ENCODE data around the gene ALPK3.

Gene ALPK3

DNA sequence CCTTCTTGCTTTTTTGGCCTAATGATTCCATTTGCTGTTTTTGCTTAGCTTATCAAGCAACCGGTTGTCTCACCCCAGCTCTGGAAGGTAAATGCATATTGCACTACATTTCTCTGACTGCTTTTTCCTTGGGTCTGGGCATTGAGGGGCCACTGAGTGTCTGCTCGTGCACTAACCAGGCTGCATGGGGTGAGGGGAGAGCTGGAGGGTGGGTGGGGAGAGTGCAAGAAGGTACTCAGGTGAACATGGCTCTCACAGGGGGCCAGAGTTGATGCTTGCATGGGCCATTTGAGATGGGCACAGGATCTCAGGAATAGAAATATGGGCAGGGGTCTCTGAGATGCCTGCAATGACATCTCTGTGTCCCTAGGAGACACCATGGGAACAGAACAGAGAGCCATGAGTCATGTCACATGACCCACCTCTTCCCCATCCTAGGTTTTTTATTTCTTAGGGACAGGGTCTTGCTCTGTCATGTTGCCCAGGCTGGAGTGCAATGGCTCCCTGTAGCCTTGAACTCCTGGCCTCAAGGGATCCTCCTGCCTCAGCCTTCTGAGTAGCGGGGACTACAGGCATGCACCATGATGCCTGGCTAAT, 6.2 kb downstream of the ALPK3 start:
- no peaks in the 10 kb centered on the region for H3K9me3 ChIP-seq (ENCODE audit: control extremely low read depth in 1 of 5, control insufficient read depth in 4 of 5, insufficient read depth in 2 of 5, low read depth in 1 of 5, low read length in 4 of 5)
- CTCF ChIA-PET = no interaction called here
- no peak overlapping the region for H3K27ac ChIP-seq (ENCODE audit: insufficient read depth in 1 of 2, low read depth in 1 of 2, low read length in 2 of 2, poor library complexity in 1 of 2, severe bottlenecking in 2 of 2)
- H3K4me1 ChIP-seq (ENCODE audit: control extremely low read depth in 1 of 4, control insufficient read depth in 4 of 4, insufficient read depth in 4 of 4, low read length in 3 of 4) = peaks cover 0 to 5% (median 2%) of the 10 kb centered on the region in 4 experiments
- DNase-seq = no peak
- POLR2A ChIA-PET = no interaction called here
- WGBS (ENCODE audit: insufficient coverage) = 85% methylated on average over 3 of the region's 3 CpGs
- H3K4me3 ChIP-seq (ENCODE audit: control insufficient read depth in 1 of 7, extremely low read depth in 1 of 7, insufficient read depth in 4 of 7, low read depth in 2 of 7, low read length in 6 of 7) = no peak overlapping the region
- no peaks in the 10 kb centered on the region for H3K27me3 ChIP-seq (replicated peaks in 2 of 5; ENCODE audit: control insufficient read depth in 4 of 5, insufficient read depth in 5 of 5, low read length in 4 of 5)
- H3K36me3 ChIP-seq (ENCODE audit: control insufficient read depth in 4 of 4, insufficient read depth in 4 of 4, low read length in 3 of 4) = no peaks in the 10 kb centered on the region

DNA sequence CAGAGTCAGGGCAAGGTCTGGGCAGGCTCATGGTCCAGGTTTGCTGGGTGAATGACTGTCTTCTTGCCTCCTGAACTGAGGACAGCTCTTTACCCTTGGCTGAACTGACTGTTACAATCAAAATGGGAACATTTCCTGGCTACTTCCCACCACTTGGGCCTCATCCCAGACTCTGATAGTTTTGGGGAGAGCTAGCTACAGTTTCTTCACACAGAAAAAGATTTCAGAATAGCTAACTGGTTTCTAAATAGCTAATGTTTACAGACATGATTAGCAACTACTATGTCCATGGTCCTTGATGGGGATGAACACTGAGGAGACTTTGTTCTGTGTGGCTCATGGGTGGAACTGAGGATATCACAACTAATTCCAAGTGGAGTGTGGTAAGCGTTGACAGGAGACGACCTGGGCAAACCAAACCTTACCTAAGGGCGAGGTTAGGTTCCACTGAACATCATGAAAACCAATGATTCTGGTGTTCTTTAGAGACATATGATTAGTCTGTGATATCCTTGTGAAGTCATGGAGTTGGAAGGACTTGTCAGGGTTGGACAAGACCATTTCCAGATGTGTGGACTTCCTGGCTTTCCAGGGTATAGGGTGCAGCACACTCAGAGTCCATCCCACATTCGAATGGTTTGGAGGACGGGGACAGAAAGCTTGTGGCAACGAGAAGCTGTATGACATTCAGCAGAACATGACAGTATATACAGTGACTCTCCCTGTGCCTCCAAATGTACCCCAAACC, 7.3 kb downstream of the ALPK3 start:
- ChIA-PET POLR2A (no interaction called here), CTCF (interaction anchor here (0.8 to 1.7 kb wide), 3 partner anchors 10 to 226 kb away, joined by 3 to 5 read pairs (median 3); no protein-coding TSS in a partner anchor)
- H3K9me3 ChIP-seq (ENCODE audit: control extremely low read depth in 1 of 5, control insufficient read depth in 4 of 5, insufficient read depth in 2 of 5, low read depth in 1 of 5, low read length in 4 of 5) = no peaks in the 10 kb centered on the region
- no peaks in the 10 kb centered on the region for H3K27me3 ChIP-seq (replicated peaks in 2 of 5; ENCODE audit: control insufficient read depth in 4 of 5, insufficient read depth in 5 of 5, low read length in 4 of 5)
- WGBS (ENCODE audit: insufficient coverage) = 93% methylated on average over 3 of the region's 6 CpGs
- H3K4me3 ChIP-seq (ENCODE audit: control insufficient read depth in 1 of 7, extremely low read depth in 1 of 7, insufficient read depth in 4 of 7, low read depth in 2 of 7, low read length in 6 of 7) = no peak overlapping the region
- peaks cover 0 to 3% (median 0%) of the 10 kb centered on the region in 4 experiments for H3K4me1 ChIP-seq (ENCODE audit: control extremely low read depth in 1 of 4, control insufficient read depth in 4 of 4, insufficient read depth in 4 of 4, low read length in 3 of 4)
- no peak for DNase-seq
- no peak overlapping the region for H3K27ac ChIP-seq (ENCODE audit: insufficient read depth in 1 of 2, low read depth in 1 of 2, low read length in 2 of 2, poor library complexity in 1 of 2, severe bottlenecking in 2 of 2)
- no peaks in the 10 kb centered on the region for H3K36me3 ChIP-seq (ENCODE audit: control insufficient read depth in 4 of 4, insufficient read depth in 4 of 4, low read length in 3 of 4)

DNA sequence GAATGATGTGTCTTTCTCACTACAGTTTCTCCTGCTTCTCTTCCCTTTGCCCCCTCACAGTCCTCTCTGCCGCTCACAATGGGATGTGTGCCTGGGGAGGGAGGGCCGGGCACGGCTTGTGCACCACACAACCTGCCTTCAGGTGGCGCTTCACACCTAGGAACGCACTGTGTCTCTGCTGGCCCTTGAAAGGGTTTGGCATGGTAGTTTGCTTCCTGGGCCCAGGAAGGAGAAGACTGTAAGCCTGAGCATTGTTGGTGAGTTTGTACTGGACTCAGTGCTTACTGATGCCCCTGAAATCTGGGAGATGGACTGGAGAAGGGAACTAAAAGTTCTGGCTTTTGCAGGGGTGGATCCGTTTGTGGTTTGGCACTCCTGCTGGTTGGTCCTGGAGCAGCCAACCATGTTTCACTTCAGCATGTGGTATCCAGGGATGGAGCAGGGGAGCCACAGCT, 9.2 kb downstream of the ALPK3 start:
- CTCF ChIA-PET = interaction anchor here (1.7 kb wide), 1 partner anchor 10 kb away, joined by 5 read pairs; no protein-coding TSS in a partner anchor
- DNase-seq = peak in 1 of 3 donors; percentile 15

GRCh38 chr15:84827246-84827645, 10.1 kb downstream of the ALPK3 start:
- H3K36me3 ChIP-seq (ENCODE audit: control insufficient read depth in 4 of 4, insufficient read depth in 4 of 4, low read length in 3 of 4) = no peaks in the 10 kb centered on the region
- H3K4me3 ChIP-seq (ENCODE audit: control insufficient read depth in 1 of 7, extremely low read depth in 1 of 7, insufficient read depth in 4 of 7, low read depth in 2 of 7, low read length in 6 of 7) = no peak overlapping the region
- ChIA-PET POLR2A (no interaction called here), CTCF (interaction anchor here (1.8 kb wide), 1 partner anchor 10 kb away, joined by 8 read pairs; no protein-coding TSS in a partner anchor)
- WGBS (ENCODE audit: insufficient coverage) = 98% methylated on average over 6 of the region's 9 CpGs
- H3K27me3 ChIP-seq (replicated peaks in 2 of 5; ENCODE audit: control insufficient read depth in 4 of 5, insufficient read depth in 5 of 5, low read length in 4 of 5) = no peaks in the 10 kb centered on the region
- no peaks in the 10 kb centered on the region for H3K4me1 ChIP-seq (ENCODE audit: control extremely low read depth in 1 of 4, control insufficient read depth in 4 of 4, insufficient read depth in 4 of 4, low read length in 3 of 4)
- no peaks in the 10 kb centered on the region for H3K9me3 ChIP-seq (ENCODE audit: control extremely low read depth in 1 of 5, control insufficient read depth in 4 of 5, insufficient read depth in 2 of 5, low read depth in 1 of 5, low read length in 4 of 5)
- no peak overlapping the region for H3K27ac ChIP-seq (ENCODE audit: insufficient read depth in 1 of 2, low read depth in 1 of 2, low read length in 2 of 2, poor library complexity in 1 of 2, severe bottlenecking in 2 of 2)
- DNase-seq = no peak

More for the DNA sequence above, 9.2 kb downstream of the ALPK3 start:
- Histone ChIP-seq H3K36me3 (ENCODE audit: control insufficient read depth in 4 of 4, insufficient read depth in 4 of 4, low read length in 3 of 4) (no peaks in the 10 kb centered on the region), H3K4me1 (ENCODE audit: control extremely low read depth in 1 of 4, control insufficient read depth in 4 of 4, insufficient read depth in 4 of 4, low read length in 3 of 4) (peaks cover 0 to 3% (median 0%) of the 10 kb centered on the region in 4 experiments), H3K9me3 (ENCODE audit: control extremely low read depth in 1 of 5, control insufficient read depth in 4 of 5, insufficient read depth in 2 of 5, low read depth in 1 of 5, low read length in 4 of 5) (no peaks in the 10 kb centered on the region), H3K4me3 (ENCODE audit: control insufficient read depth in 1 of 7, extremely low read depth in 1 of 7, insufficient read depth in 4 of 7, low read depth in 2 of 7, low read length in 6 of 7) (no peak overlapping the region), H3K27me3 (replicated peaks in 2 of 5; ENCODE audit: control insufficient read depth in 4 of 5, insufficient read depth in 5 of 5, low read length in 4 of 5) (no peaks in the 10 kb centered on the region), H3K27ac (ENCODE audit: insufficient read depth in 1 of 2, low read depth in 1 of 2, low read length in 2 of 2, poor library complexity in 1 of 2, severe bottlenecking in 2 of 2) (no peak overlapping the region)
- POLR2A ChIA-PET = no interaction called here
- 96% methylated on average over 5 of the region's 6 CpGs for WGBS (ENCODE audit: insufficient coverage)

- Histone ChIP-seq H3K36me3 (ENCODE audit: control insufficient read depth in 4 of 4, insufficient read depth in 4 of 4, low read length in 3 of 4) (no peaks in the 10 kb centered on the region), H3K27ac (ENCODE audit: insufficient read depth in 1 of 2, low read depth in 1 of 2, low read length in 2 of 2, poor library complexity in 1 of 2, severe bottlenecking in 2 of 2) (no peak overlapping the region), H3K4me1 (ENCODE audit: control extremely low read depth in 1 of 4, control insufficient read depth in 4 of 4, insufficient read depth in 4 of 4, low read length in 3 of 4) (peaks cover 0 to 2% (median under 1%) of the 10 kb centered on the region in 4 experiments), H3K4me3 (ENCODE audit: control insufficient read depth in 1 of 7, extremely low read depth in 1 of 7, insufficient read depth in 4 of 7, low read depth in 2 of 7, low read length in 6 of 7) (no peak overlapping the region), H3K27me3 (replicated peaks in 2 of 5; ENCODE audit: control insufficient read depth in 4 of 5, insufficient read depth in 5 of 5, low read length in 4 of 5) (no peaks in the 10 kb centered on the region), H3K9me3 (ENCODE audit: control extremely low read depth in 1 of 5, control insufficient read depth in 4 of 5, insufficient read depth in 2 of 5, low read depth in 1 of 5, low read length in 4 of 5) (no peaks in the 10 kb centered on the region)
- DNase-seq = no peak
- CTCF ChIA-PET = interaction anchor here (1.8 kb wide), 1 partner anchor 9 kb away, joined by 8 read pairs; no protein-coding TSS in a partner anchor
- POLR2A ChIA-PET = interaction anchor here (0.5 kb wide), 1 partner anchor 101 kb away, joined by 4 read pairs; no protein-coding TSS in a partner anchor
- WGBS (ENCODE audit: insufficient coverage) = 95% methylated on average over 12 of the region's 14 CpGs
Observed at GRCh38 chr15:84828086-84828908, 11.1 kb downstream of the ALPK3 start.

- no peak for DNase-seq
- Histone ChIP-seq H3K27ac (ENCODE audit: insufficient read depth in 1 of 2, low read depth in 1 of 2, low read length in 2 of 2, poor library complexity in 1 of 2, severe bottlenecking in 2 of 2) (no peak overlapping the region), H3K9me3 (ENCODE audit: control extremely low read depth in 1 of 5, control insufficient read depth in 4 of 5, insufficient read depth in 2 of 5, low read depth in 1 of 5, low read length in 4 of 5) (no peaks in the 10 kb centered on the region), H3K27me3 (replicated peaks in 2 of 5; ENCODE audit: control insufficient read depth in 4 of 5, insufficient read depth in 5 of 5, low read length in 4 of 5) (no peaks in the 10 kb centered on the region), H3K4me1 (ENCODE audit: control extremely low read depth in 1 of 4, control insufficient read depth in 4 of 4, insufficient read depth in 4 of 4, low read length in 3 of 4) (peaks cover 0 to 7% (median 2%) of the 10 kb centered on the region in 4 experiments), H3K36me3 (ENCODE audit: control insufficient read depth in 4 of 4, insufficient read depth in 4 of 4, low read length in 3 of 4) (no peaks in the 10 kb centered on the region), H3K4me3 (ENCODE audit: control insufficient read depth in 1 of 7, extremely low read depth in 1 of 7, insufficient read depth in 4 of 7, low read depth in 2 of 7, low read length in 6 of 7) (no peak overlapping the region)
- WGBS (ENCODE audit: insufficient coverage) = 95% methylated on average over 8 of the region's 8 CpGs
- ChIA-PET POLR2A (no interaction called here), CTCF (interaction anchor here (0.6 kb wide), 1 partner anchor 59 kb away, joined by 3 read pairs; no protein-coding TSS in a partner anchor)
Observed at GRCh38 chr15:84829428-84829827, 12.3 kb downstream of the ALPK3 start.
